Progenitor cell of endocrine pancreas (in vitro differentiated cells): ENCODE measurements around the gene GPX4. TPM values are rescaled to one million over a fixed set of nuclear protein-coding genes. Genes with fewer than 3 reads are reported as not detected.

Experiments used
- DNase-seq: peaks from one replicate; pipeline ENCODE4 v3.0.0; 2021; ENCODE audit warnings: low spot score; ENCODE audit not compliant: unreplicated experiment
- H3K27ac Mint-ChIP-seq: 2 replicates; pipeline ENCODE4 v1.8.0; 2021; ENCODE audit warnings: mild to moderate bottlenecking, moderate library complexity, mixed read lengths
- H3K27me3 Mint-ChIP-seq: 2 replicates; pipeline ENCODE4 v1.8.0; 2021; ENCODE audit warnings: mixed read lengths
- H3K36me3 Mint-ChIP-seq: 2 replicates; pipeline ENCODE4 v1.8.0; 2022; ENCODE audit warnings: mixed read lengths; ENCODE audit not compliant: insufficient read depth
- H3K4me1 Mint-ChIP-seq: 2 replicates; pipeline ENCODE4 v1.8.0; 2021; ENCODE audit warnings: low read depth, mixed read lengths
- H3K4me3 Mint-ChIP-seq: 2 replicates; pipeline ENCODE4 v1.8.0; 2021; ENCODE audit warnings: low read depth, mild to moderate bottlenecking, moderate library complexity, mixed read lengths
- H3K9me3 Mint-ChIP-seq: 2 replicates; pipeline ENCODE4 v1.8.0; 2021; ENCODE audit warnings: low read depth, mixed read lengths
- total RNA-seq: library from RNA; stranded (reverse); gene quantifications from 2 replicates; pipeline ENCODE4 v1.2.1, GENCODE V29; 2021
- TF ChIP-seq, protein P1 (sequence below): fragments of 200-600 bp; sonication (generic); IDR thresholded peaks from one replicate; pipeline ENCODE4 v1.5.0; 2021; ENCODE audit warnings: antibody characterized with exemption, mild to moderate bottlenecking; ENCODE audit not compliant: unreplicated experiment

GPX4 gene
- total RNA-seq, 1 donor from 2014 or later, result 231 TPM

DNA sequence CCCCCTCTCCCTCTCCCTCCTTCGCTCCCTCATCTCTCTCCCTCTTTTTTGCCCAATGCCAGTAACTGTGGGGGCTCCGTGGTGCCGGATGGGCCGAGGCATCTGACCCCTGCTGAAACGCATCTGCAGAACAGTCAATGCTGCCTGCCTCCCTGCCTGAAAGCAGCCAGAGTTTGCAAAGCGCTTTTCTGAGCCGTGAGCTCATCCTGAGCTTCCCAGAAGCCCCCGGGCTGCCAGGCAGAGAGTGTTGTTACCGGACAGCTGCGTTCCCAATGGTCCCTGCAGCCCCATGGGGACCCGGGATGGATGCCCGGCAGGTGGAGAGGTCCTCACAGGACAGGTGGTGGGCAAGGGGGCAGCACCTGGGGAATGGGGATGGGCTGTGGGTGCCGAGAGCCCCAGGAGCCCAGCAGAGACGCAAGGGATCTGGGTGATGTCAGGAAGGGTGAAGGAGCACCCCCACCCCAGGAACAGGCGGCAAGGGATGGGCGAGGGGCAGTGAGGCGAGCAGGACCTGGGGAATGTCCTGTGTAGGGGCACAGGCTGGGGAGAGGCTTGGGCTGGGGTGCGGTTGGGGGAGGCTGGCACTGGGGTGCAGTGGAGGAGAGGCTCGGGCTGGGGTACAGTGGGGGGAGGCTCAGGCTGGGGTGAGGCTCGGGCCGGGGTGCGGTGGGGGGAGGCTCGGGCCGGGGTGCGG is 33.0 kb downstream of the GPX4 start:
- no peaks in the 10 kb centered on the region for H3K27me3 Mint-ChIP-seq
- H3K4me3 Mint-ChIP-seq, result no peak overlapping the region
- peaks cover 3% of the 10 kb centered on the region for H3K36me3 Mint-ChIP-seq
- no peaks in the 10 kb centered on the region for H3K4me1 Mint-ChIP-seq
- H3K27ac Mint-ChIP-seq, result no peak overlapping the region
- DNase-seq, result no peak
- TF ChIP-seq, protein P1, sequence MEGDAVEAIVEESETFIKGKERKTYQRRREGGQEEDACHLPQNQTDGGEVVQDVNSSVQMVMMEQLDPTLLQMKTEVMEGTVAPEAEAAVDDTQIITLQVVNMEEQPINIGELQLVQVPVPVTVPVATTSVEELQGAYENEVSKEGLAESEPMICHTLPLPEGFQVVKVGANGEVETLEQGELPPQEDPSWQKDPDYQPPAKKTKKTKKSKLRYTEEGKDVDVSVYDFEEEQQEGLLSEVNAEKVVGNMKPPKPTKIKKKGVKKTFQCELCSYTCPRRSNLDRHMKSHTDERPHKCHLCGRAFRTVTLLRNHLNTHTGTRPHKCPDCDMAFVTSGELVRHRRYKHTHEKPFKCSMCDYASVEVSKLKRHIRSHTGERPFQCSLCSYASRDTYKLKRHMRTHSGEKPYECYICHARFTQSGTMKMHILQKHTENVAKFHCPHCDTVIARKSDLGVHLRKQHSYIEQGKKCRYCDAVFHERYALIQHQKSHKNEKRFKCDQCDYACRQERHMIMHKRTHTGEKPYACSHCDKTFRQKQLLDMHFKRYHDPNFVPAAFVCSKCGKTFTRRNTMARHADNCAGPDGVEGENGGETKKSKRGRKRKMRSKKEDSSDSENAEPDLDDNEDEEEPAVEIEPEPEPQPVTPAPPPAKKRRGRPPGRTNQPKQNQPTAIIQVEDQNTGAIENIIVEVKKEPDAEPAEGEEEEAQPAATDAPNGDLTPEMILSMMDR, result no peak
- peaks cover under 1% of the 10 kb centered on the region for H3K9me3 Mint-ChIP-seq

DNA sequence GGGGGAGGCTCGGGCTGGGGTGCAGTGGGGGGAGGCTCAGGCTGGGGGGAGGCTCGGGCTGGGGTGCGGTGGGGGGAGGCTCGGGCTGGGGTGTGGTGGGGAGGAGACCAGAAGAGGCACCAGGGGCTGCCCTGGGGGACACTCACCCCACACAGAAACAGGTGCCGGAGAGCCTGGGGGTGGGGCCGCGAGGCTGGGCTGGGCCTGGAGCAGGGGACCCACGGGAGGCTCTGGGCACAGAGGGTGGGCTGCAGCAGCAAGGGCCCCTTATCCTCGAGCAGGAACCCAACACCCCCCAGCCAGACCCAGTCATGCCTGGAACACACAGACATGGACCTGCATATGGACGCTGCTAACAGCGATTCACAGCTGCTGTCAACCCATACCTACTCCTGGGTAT is 34.3 kb downstream of the GPX4 start:
- no peak overlapping the region for H3K27ac Mint-ChIP-seq
- peaks cover 10% of the 10 kb centered on the region for H3K36me3 Mint-ChIP-seq
- TF ChIP-seq, protein P1, result no peak
- no peak for DNase-seq
- no peaks in the 10 kb centered on the region for H3K4me1 Mint-ChIP-seq
- H3K4me3 Mint-ChIP-seq, result no peak overlapping the region
- peaks cover 4% of the 10 kb centered on the region for H3K9me3 Mint-ChIP-seq
- H3K27me3 Mint-ChIP-seq, result no peaks in the 10 kb centered on the region

DNA sequence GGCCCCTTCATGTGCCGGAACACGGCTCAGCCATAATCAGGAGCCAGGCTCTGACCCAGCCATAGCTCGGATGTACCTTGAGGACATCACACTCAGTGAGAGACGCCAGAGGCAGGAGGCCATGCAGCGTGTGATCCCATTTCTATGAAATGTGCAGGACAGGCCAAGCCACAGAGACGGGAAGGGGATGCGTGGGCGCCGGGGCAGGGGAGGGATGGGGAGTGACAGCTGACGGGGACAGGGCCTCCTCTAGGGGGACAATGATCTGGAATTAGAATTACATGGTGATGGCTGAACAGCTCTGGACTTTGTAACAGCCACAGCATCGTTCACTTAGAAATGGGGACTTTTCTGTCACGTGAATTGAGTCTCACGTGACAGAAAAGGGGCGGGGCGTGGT is 35.3 kb downstream of the GPX4 start:
- H3K4me1 Mint-ChIP-seq, result no peaks in the 10 kb centered on the region
- no peaks in the 10 kb centered on the region for H3K27me3 Mint-ChIP-seq
- peaks cover 4% of the 10 kb centered on the region for H3K9me3 Mint-ChIP-seq
- no peak overlapping the region for H3K4me3 Mint-ChIP-seq
- TF ChIP-seq, protein P1, result no peak
- DNase-seq, result no peak
- no peak overlapping the region for H3K27ac Mint-ChIP-seq
- H3K36me3 Mint-ChIP-seq, result peaks cover 14% of the 10 kb centered on the region

DNA sequence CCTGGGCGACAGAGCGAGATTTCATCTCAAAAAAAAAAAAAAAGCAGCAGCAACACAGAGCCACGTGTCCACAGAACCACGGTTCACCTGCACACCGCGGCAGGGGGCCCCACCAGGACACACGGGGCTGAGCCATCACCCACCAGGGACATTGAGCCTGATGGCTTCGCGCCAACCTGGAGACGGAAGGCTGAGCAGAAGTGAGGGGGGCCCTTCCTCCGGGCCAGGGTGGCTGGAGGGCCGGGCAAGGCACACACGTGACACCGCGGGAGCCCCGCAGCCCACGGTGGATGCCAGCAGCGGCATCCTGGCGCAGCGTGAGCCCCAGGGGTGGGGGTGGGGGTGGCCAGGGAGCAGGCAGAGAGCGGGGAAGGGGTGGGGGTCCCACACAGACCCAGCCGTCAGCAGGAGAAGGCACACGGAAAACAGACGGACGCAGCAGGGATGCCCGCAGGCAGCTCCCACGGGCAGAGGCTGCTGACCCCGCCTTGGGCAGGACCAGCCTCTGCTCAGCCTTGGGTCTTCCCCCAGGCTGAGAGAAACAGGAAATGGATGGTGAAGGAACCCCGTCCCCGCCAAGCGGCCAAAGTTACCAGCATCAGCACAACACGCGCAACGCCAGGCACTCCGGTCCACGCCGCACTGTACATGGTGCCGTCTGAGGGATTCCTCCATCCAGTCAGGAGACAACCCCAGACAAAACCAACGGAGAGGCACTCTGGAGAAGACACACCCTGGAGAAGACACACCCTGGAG is 36.7 kb downstream of the GPX4 start:
- Mint-ChIP-seq H3K9me3 (peaks cover 4% of the 10 kb centered on the region), H3K27ac (no peak overlapping the region), H3K36me3 (peaks cover 19% of the 10 kb centered on the region), H3K4me3 (no peak overlapping the region), H3K27me3 (no peaks in the 10 kb centered on the region), H3K4me1 (no peaks in the 10 kb centered on the region)
- no peak for DNase-seq
- TF ChIP-seq, protein P1, result no peak

DNA sequence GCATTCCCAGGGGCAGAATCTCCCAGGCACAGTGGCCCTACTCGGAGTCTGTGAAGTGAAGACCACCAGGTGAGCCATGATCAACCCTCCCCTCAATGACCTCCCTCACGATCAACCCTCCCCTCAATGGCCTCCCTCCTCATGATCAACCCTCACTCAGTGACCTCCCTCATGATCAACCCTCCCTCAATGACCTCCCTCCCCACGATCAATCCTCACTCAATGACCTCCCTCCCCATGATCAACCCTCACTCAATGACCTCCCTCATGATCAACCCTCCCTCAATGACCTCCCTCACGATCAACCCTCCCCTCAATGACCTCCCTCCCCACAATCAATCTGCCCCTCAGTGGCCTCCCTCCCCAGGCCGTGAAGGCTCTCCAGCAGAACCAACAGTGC is 38.1 kb downstream of the GPX4 start:
- H3K4me1 Mint-ChIP-seq, result no peaks in the 10 kb centered on the region
- no peak overlapping the region for H3K27ac Mint-ChIP-seq
- H3K4me3 Mint-ChIP-seq, result no peak overlapping the region
- peaks cover 19% of the 10 kb centered on the region for H3K36me3 Mint-ChIP-seq
- TF ChIP-seq, protein P1, result no peak
- no peaks in the 10 kb centered on the region for H3K27me3 Mint-ChIP-seq
- no peak for DNase-seq
- peaks cover 4% of the 10 kb centered on the region for H3K9me3 Mint-ChIP-seq
